H1 (cell line): ENCODE data around the gene SLC13A5. TPM values are rescaled to one million over a fixed set of nuclear protein-coding genes. Genes with fewer than 3 reads are reported as not detected.

Experiments used
- CTCF ChIA-PET: fragments of 300-600 bp; sonication (Branson Sonifier 250); formaldehyde crosslinking; loops from one replicate; lab custom pipeline; 2021; ENCODE audit not compliant: partially characterized antibody; lab: Charles Lee
- POLR2A ChIA-PET: fragments of 300-600 bp; sonication (Branson Sonifier 250); formaldehyde crosslinking; loops from one replicate; lab custom pipeline; 2021; ENCODE audit warnings: inconsistent platforms; ENCODE audit not compliant: partially characterized antibody; lab: Charles Lee
- DNase-seq, 2 experiments: peaks; one replicate each; pipeline versions ENCODE4 v3.0.0 to v3.0.0-alpha.2; 2010 to 2022; ENCODE audit warnings: low spot score in 2 of 2, low read depth in 1 of 2, mixed read lengths in 1 of 2
- FAIRE-seq: peaks from 2 replicates; lab custom pipeline; 2011; peaks lifted over from hg19 to GRCh38; lab: Jason Lieb, UNC
- H2AFZ ChIP-seq: 2 replicates; pipeline ENCODE4 v1.8.1; 2012; ENCODE audit warnings: low read length, inconsistent platforms
- H2AK5ac ChIP-seq: 2 replicates; pipeline ENCODE4 v1.6.1; 2013; ENCODE audit warnings: low read depth, low read length
- H2BK120ac ChIP-seq: replicated peaks from 2 replicates; pipeline ENCODE3; 2013; ENCODE audit warnings: low read depth, low read length, inconsistent platforms
- H2BK12ac ChIP-seq: 2 replicates; pipeline ENCODE4 v1.6.1; 2013; ENCODE audit warnings: low read depth, low read length
- H2BK15ac ChIP-seq: 2 replicates; pipeline ENCODE4 v1.6.1; 2013; ENCODE audit warnings: low read length
- H2BK20ac ChIP-seq: 2 replicates; pipeline ENCODE4 v1.6.1; 2013; ENCODE audit warnings: low read length
- H2BK5ac ChIP-seq: 2 replicates; pipeline ENCODE4 v1.6.1; 2013; ENCODE audit warnings: low read depth, low read length
- H3K14ac ChIP-seq: 2 replicates; pipeline ENCODE4 v1.6.1; 2013; ENCODE audit warnings: inconsistent platforms; ENCODE audit not compliant: insufficient read length
- H3K18ac ChIP-seq: 2 replicates; pipeline ENCODE4 v1.6.1; 2013; ENCODE audit warnings: low read length; ENCODE audit errors: extremely low read depth
- H3K23ac ChIP-seq: 2 replicates; pipeline ENCODE4 v1.6.1; 2013; ENCODE audit warnings: inconsistent platforms; ENCODE audit not compliant: insufficient read length
- H3K23me2 ChIP-seq: 2 replicates; pipeline ENCODE4 v1.6.1; 2013; ENCODE audit warnings: low read depth, low read length
- H3K27ac ChIP-seq: 2 replicates; pipeline ENCODE4 v1.6.1; 2011; ENCODE audit warnings: low read depth, low read length, inconsistent platforms
- H3K27me3 ChIP-seq, 4 experiments: replicated peaks in 1 of 4; 1 replicate in 1 of 4; 2 replicates in 3 of 4; pipeline versions ENCODE4 v1.6.1 to v1.8.1; 2011 to 2013; ENCODE audit warnings: low read length in 3 of 4, mild to moderate bottlenecking in 3 of 4, inconsistent platforms in 2 of 4, mixed read lengths in 2 of 4, moderate library complexity in 1 of 4; ENCODE audit not compliant: control insufficient read depth in 3 of 4, insufficient read depth in 3 of 4; ENCODE audit errors: extremely low read depth in 1 of 4
- H3K36me3 ChIP-seq, 4 experiments: 2 replicates each; pipeline versions ENCODE4 v1.6.1 to v1.8.1; 2011 to 2013; ENCODE audit warnings: mild to moderate bottlenecking in 4 of 4, low read length in 3 of 4, moderate library complexity in 2 of 4, control low read depth in 1 of 4, inconsistent platforms in 1 of 4; ENCODE audit not compliant: insufficient read depth in 4 of 4, control insufficient read depth in 2 of 4
- H3K4ac ChIP-seq: replicated peaks from 2 replicates; pipeline ENCODE3; 2013; ENCODE audit warnings: low read length, low read depth, mixed read lengths, inconsistent platforms; ENCODE audit not compliant: insufficient read length
- H3K4me1 ChIP-seq, 4 experiments: replicated peaks in 1 of 4; 1 replicate in 1 of 4; 2 replicates in 3 of 4; pipeline versions ENCODE4 v1.6.1 to v1.8.1; 2011 to 2013; ENCODE audit warnings: low read length in 3 of 4, inconsistent platforms in 2 of 4, mixed read lengths in 1 of 4; ENCODE audit not compliant: insufficient read depth in 4 of 4, control insufficient read depth in 3 of 4
- H3K4me2 ChIP-seq, 2 experiments: 2 replicates each; pipeline versions ENCODE4 v1.6.1 to v1.8.1; 2011 to 2013; ENCODE audit warnings: low read depth in 2 of 2, low read length in 2 of 2, control low read depth in 1 of 2, inconsistent platforms in 1 of 2, mild to moderate bottlenecking in 1 of 2; ENCODE audit not compliant: insufficient read depth in 1 of 2
- H3K4me3 ChIP-seq, 4 experiments: fragments of 200-600, 300-600 bp in 1 of 4; sonication (generic), shearing (Covaris generic), sonication (Bioruptor Twin) in 1 of 4; 2 replicates each; pipeline versions ENCODE4 v1.5.1 to v1.8.1; 2011 to 2016; ENCODE audit warnings: low read length in 4 of 4, low read depth in 3 of 4, control low read depth in 2 of 4, inconsistent platforms in 2 of 4, mild to moderate bottlenecking in 2 of 4, mixed read lengths in 1 of 4, moderate library complexity in 1 of 4; ENCODE audit not compliant: insufficient read depth in 2 of 4; ENCODE audit errors: extremely low read depth in 1 of 4
- H3K56ac ChIP-seq: replicated peaks from 2 replicates; pipeline ENCODE3; 2013; ENCODE audit warnings: low read depth, mild to moderate bottlenecking, mixed read lengths, low read length, inconsistent platforms; ENCODE audit not compliant: insufficient read length
- H3K79me1 ChIP-seq: 2 replicates; pipeline ENCODE4 v1.6.1; 2013; ENCODE audit warnings: low read depth, low read length, control low read depth
- H3K79me2 ChIP-seq, 2 experiments: 2 replicates each; pipeline versions ENCODE4 v1.6.1 to v1.8.1; 2012 to 2013; ENCODE audit warnings: low read length in 2 of 2, mild to moderate bottlenecking in 2 of 2, inconsistent platforms in 1 of 2; ENCODE audit not compliant: insufficient read depth in 2 of 2, control insufficient read depth in 1 of 2
- H3K9ac ChIP-seq, 4 experiments: replicated peaks in 1 of 4; 1 replicate in 1 of 4; 2 replicates in 3 of 4; pipeline versions ENCODE4 v1.6.1 to v1.8.1; 2011 to 2013; ENCODE audit warnings: low read depth in 3 of 4, low read length in 3 of 4, control low read depth in 2 of 4, mild to moderate bottlenecking in 2 of 4, moderate library complexity in 2 of 4, inconsistent platforms in 1 of 4; ENCODE audit errors: extremely low read depth in 1 of 4
- H3K9me3 ChIP-seq, 2 experiments: 2 replicates each; pipeline versions ENCODE4 v1.6.1 to v1.8.1; 2012 to 2013; ENCODE audit warnings: mild to moderate bottlenecking in 2 of 2, moderate library complexity in 2 of 2, control low read depth in 1 of 2, inconsistent platforms in 1 of 2, low read depth in 1 of 2, low read length in 1 of 2, mixed read lengths in 1 of 2; ENCODE audit not compliant: insufficient read depth in 2 of 2
- H4K20me1 ChIP-seq, 2 experiments: replicated peaks in 1 of 2; 2 replicates each; pipeline versions ENCODE3 to v1.8.1; 2011 to 2013; ENCODE audit warnings: inconsistent platforms in 2 of 2, low read length in 2 of 2, mild to moderate bottlenecking in 1 of 2; ENCODE audit not compliant: insufficient read depth in 2 of 2, control insufficient read depth in 1 of 2
- H4K5ac ChIP-seq: 2 replicates; pipeline ENCODE4 v1.6.1; 2013; ENCODE audit warnings: low read length, low read depth, mixed read lengths, inconsistent platforms; ENCODE audit not compliant: insufficient read length
- H4K8ac ChIP-seq: 2 replicates; pipeline ENCODE4 v1.8.0; 2013; ENCODE audit warnings: mild to moderate bottlenecking, moderate library complexity, low read length, inconsistent platforms; ENCODE audit not compliant: insufficient read depth; ENCODE audit errors: extremely low read depth
- H4K91ac ChIP-seq: replicated peaks from 2 replicates; pipeline ENCODE3; 2013; ENCODE audit warnings: low read length, mixed read lengths, inconsistent platforms; ENCODE audit not compliant: insufficient read length
- BRCA1 ChIP-seq: IDR thresholded peaks from 2 replicates; pipeline ENCODE4 v1.6.1; 2012; ENCODE audit warnings: low read depth, low read length, improper control_type of control experiment
- CHD1 ChIP-seq: IDR thresholded peaks from 2 replicates; pipeline ENCODE4 v1.6.1; 2012; ENCODE audit warnings: low read depth, low read length, improper control_type of control experiment
- CREB1 ChIP-seq: IDR thresholded peaks from 2 replicates; pipeline ENCODE4 v1.6.1; 2012; ENCODE audit warnings: inconsistent platforms
- CTBP2 ChIP-seq: IDR thresholded peaks from 2 replicates; pipeline ENCODE4 v1.7.0; 2011; ENCODE audit warnings: borderline replicate concordance, mild to moderate bottlenecking, moderate library complexity, mixed read lengths, low read length; ENCODE audit not compliant: insufficient read depth, insufficient read length
- EGR1 ChIP-seq: IDR thresholded peaks from 2 replicates; pipeline ENCODE4 v1.6.1; 2011; ENCODE audit warnings: low read depth, low read length, borderline replicate concordance
- EZH2 ChIP-seq: fragments of 200-600 bp; sonication (generic); IDR thresholded peaks from 2 replicates; pipeline ENCODE4 v1.7.1; 2012; ENCODE audit warnings: low read depth, mild to moderate bottlenecking, moderate library complexity, low read length, inconsistent platforms; ENCODE audit not compliant: severe bottlenecking
- KDM5A ChIP-seq: fragments of 200-600 bp; IDR thresholded peaks from 2 replicates; pipeline ENCODE4 v1.7.1; 2012; ENCODE audit warnings: mild to moderate bottlenecking, low read length, inconsistent platforms, mixed read lengths
- NANOG ChIP-seq: IDR thresholded peaks from 2 replicates; pipeline ENCODE4 v1.6.1; 2011; ENCODE audit warnings: low read length, low read depth, mild to moderate bottlenecking, inconsistent platforms; ENCODE audit not compliant: insufficient read depth, poor library complexity, severe bottlenecking
- POU5F1 ChIP-seq: IDR thresholded peaks from 2 replicates; pipeline ENCODE4 v1.6.1; 2011; ENCODE audit warnings: low read depth, mild to moderate bottlenecking, low read length, moderate library complexity
- RXRA ChIP-seq: IDR thresholded peaks from 2 replicates; pipeline ENCODE4 v1.6.1; 2011; ENCODE audit warnings: low read depth, mild to moderate bottlenecking, low read length, moderate library complexity; ENCODE audit not compliant: insufficient read depth
- SIN3A ChIP-seq, 2 experiments: IDR thresholded peaks in 1 of 2; conservative IDR thresholded peaks in 1 of 2; 2 replicates each; pipeline ENCODE4 v1.6.1; 2011 to 2012; ENCODE audit warnings: low read length in 2 of 2, improper control_type of control experiment in 1 of 2, low read depth in 1 of 2, mild to moderate bottlenecking in 1 of 2
- TAF1 ChIP-seq: IDR thresholded peaks from 2 replicates; pipeline ENCODE4 v1.6.1; 2011; ENCODE audit warnings: mild to moderate bottlenecking, low read depth, low read length
- TAF7 ChIP-seq: optimal IDR thresholded peaks from 2 replicates; pipeline ENCODE3; 2011; ENCODE audit warnings: low read depth, mild to moderate bottlenecking, inconsistent platforms, low read length, moderate library complexity, borderline replicate concordance
- YY1 ChIP-seq: IDR thresholded peaks from 2 replicates; pipeline ENCODE4 v1.6.1; 2011; ENCODE audit warnings: low read depth, mild to moderate bottlenecking, low read length
- ZNF274 ChIP-seq: IDR thresholded peaks from 2 replicates; pipeline ENCODE4 v1.7.0; 2012; ENCODE audit warnings: low read length, borderline replicate concordance; ENCODE audit errors: extremely low read depth
- WGBS, 2 experiments: shearing (Covaris generic) in 1 of 2; methylation state at CpG; one replicate each; pipeline versions ENCODE4 v1.1.6 to v1.1.7; 2013 to 2015; ENCODE audit warnings: low lambda C conversion rate in 2 of 2, mixed read lengths in 2 of 2, inconsistent platforms in 1 of 2, low coverage in 1 of 2, missing lambda C conversion rate in 1 of 2; ENCODE audit not compliant: insufficient replicate concordance in 2 of 2, insufficient coverage in 1 of 2, insufficient read length in 1 of 2; ENCODE audit errors: extremely low coverage in 1 of 2, missing lambda C conversion rate in 1 of 2; 5-methylcytosine and 5-hydroxymethylcytosine counted together
- polyA plus RNA-seq, 7 experiments: library from polyadenylated mRNA; depleted of rRNA in 3 of 7; stranded (reverse) in 5 of 7; unstranded in 2 of 7; fragments of >200 nt in 5 of 7; fragments of 200-250 nt in 2 of 7; gene quantifications; 1 replicate in 5 of 7; 2 replicates in 1 of 7; 4 replicates in 1 of 7; pipeline versions ENCODE4 v1.2.1 to v1.2.3, GENCODE V29; 2011 to 2013; ENCODE audit warnings: missing spikeins in 2 of 7, mixed read lengths in 2 of 7
- total RNA-seq: library from RNA; stranded (reverse); fragmentation: NEBNext Ultra II Directional; extraction: Animal tissue kit (Norgen Biotek cat#: 25700); gene quantifications from 2 replicates; pipeline ENCODE4 v1.2.1, GENCODE V29; 2021

The SLC13A5 gene
- total and polyA plus RNA-seq, 2 of the 8 experiments (the other 6 are each of a cell fraction or from before 2014, with no cell fraction given) = 2.1 to 2.6 TPM

DNA sequence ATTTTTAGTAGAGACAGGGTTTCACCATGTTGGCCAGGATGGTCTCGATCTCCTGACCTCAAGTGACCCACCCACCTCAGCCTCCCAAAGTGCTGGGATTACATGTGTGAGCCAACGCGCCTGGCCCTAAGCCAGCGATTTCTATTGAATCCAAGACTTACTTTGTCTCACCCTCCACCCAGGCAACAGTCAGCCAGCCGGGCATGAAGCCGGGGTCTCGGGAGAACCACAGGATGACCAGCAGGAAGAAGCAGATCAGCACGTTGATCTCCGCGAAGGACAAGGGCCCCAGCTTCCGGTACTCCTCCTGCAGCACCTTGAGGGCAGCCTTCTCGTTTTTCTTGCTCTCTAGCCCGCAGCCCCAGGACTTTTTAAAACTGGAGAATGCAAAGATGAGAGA, 17.6 kb downstream of the SLC13A5 start:
- Histone ChIP-seq H2BK5ac (no peak overlapping the region), H3K36me3 (no peaks in the 10 kb centered on the region), H3K56ac (no peak overlapping the region), H3K79me1 (no peaks in the 10 kb centered on the region), H3K9ac (no peak overlapping the region), H3K4me1 (no peaks in the 10 kb centered on the region), H4K5ac (no peak overlapping the region), H4K91ac (no peak overlapping the region), H2AK5ac (no peak overlapping the region), H3K18ac (no peak overlapping the region), H3K27me3 (no peaks in the 10 kb centered on the region; a peak in 1 of 7 replicates), H3K23ac (no peak overlapping the region), H4K8ac (no peak overlapping the region), H3K14ac (no peak overlapping the region), H3K4me3 (no peak overlapping the region), H2BK120ac (no peak overlapping the region), H3K4ac (no peak overlapping the region), H2BK20ac (no peak overlapping the region), H3K23me2 (peaks cover 4% of the 10 kb centered on the region; the same call in 1 of the 2 replicates), H2AFZ (no peak overlapping the region), H4K20me1 (peaks cover 0 to 2% of the 10 kb centered on the region in 2 experiments), H3K27ac (no peak overlapping the region), H3K79me2 (no peaks in the 10 kb centered on the region), H2BK15ac (no peak overlapping the region), H2BK12ac (no peak overlapping the region), H3K9me3 (no peaks in the 10 kb centered on the region), H3K4me2 (no peak overlapping the region)
- FAIRE-seq (no peak), DNase-seq (no peak)
- ChIA-PET CTCF (interaction anchor here (1.2 to 1.4 kb wide), 2 partner anchors 17 to 23 kb away, joined by 4 to 5 read pairs; partner anchors contain the start of gene SLC13A5), POLR2A (no interaction called here)
- 91% methylated on average over 13 of the region's 13 CpGs; no CpG with 5 or more reads in 1 of the 2 experiments for WGBS, 2 experiments
- no peak for TF ChIP-seq EZH2
- no peak for TF ChIP-seq YY1
- no peak for TF ChIP-seq EGR1
- no peak for TF ChIP-seq CHD1
- TF ChIP-seq KDM5A = no peak
- no peak for TF ChIP-seq RXRA
- no peak for TF ChIP-seq CREB1
- TF ChIP-seq POU5F1 = no peak
- no peak for TF ChIP-seq SIN3A (conservative IDR thresholded peaks at IDR 0.05 in 1 of 2, IDR thresholded peaks at IDR 0.05 in 1 of 2; ENCODE audit: low read depth in 1 of 2, low read length in 2 of 2)
- TF ChIP-seq BRCA1 = no peak
- TF ChIP-seq NANOG = no peak
- no peak for TF ChIP-seq ZNF274
- TF ChIP-seq TAF7 = no peak
- TF ChIP-seq CTBP2 = no peak
- TF ChIP-seq TAF1 = no peak
